Activated B cell treated with CpG ODN at 0.5 μM for 24 hours (primary cell): ENCODE data around the gene HINT3. TPM values are rescaled to one million over a fixed set of nuclear protein-coding genes. Genes with fewer than 3 reads are reported as not detected.

Experiments used
- ATAC-seq: fragments of 200-7000 bp; cut with Tn5 transposase; one replicate; pipeline ENCODE4 v1.10.0; 2021; ENCODE audit warnings: low read depth, mild to moderate bottlenecking, moderate library complexity
- CTCF ChIA-PET: fragments of 350-600 bp; sonication (Branson Sonifier 250); formaldehyde crosslinking; loops from one replicate; lab custom pipeline; 2021; ENCODE audit warnings: antibody characterized with exemption; lab: Charles Lee
- POLR2A ChIA-PET: fragments of 350-600 bp; sonication (Branson Sonifier 250); formaldehyde crosslinking; loops from one replicate; lab custom pipeline; 2021; ENCODE audit warnings: antibody characterized with exemption; lab: Charles Lee
- DNase-seq: peaks from one replicate; pipeline ENCODE4 v3.0.0; 2022
- H3K27ac Mint-ChIP-seq: one replicate; pipeline ENCODE4 v1.8.0; 2020; ENCODE audit warnings: mixed read lengths
- H3K27me3 Mint-ChIP-seq: one replicate; pipeline ENCODE4 v1.8.0; 2021; ENCODE audit warnings: mixed read lengths
- H3K36me3 Mint-ChIP-seq: one replicate; pipeline ENCODE4 v1.8.0; 2021; ENCODE audit warnings: low read depth, mixed read lengths
- H3K4me1 Mint-ChIP-seq: one replicate; pipeline ENCODE4 v1.8.0; 2021; ENCODE audit warnings: mixed read lengths
- H3K4me3 Mint-ChIP-seq: one replicate; pipeline ENCODE4 v1.8.0; 2020; ENCODE audit warnings: mild to moderate bottlenecking, mixed read lengths
- H3K9me3 Mint-ChIP-seq: one replicate; pipeline ENCODE4 v1.8.0; 2020; ENCODE audit warnings: mixed read lengths
- intact Hi-C: fragments of 100-400 bp; cut with micrococcal nuclease; formaldehyde crosslinking; loops from one replicate; pipeline ENCODE4 v1.15.1; 2024
- total RNA-seq: library from RNA; stranded (reverse); gene quantifications from 2 replicates; pipeline ENCODE4 v1.2.3, GENCODE V29; 2022
- TF ChIP-seq, protein P1 (sequence below): fragments of 200-600 bp; IDR thresholded peaks from one replicate; pipeline ENCODE4 v1.8.0; 2022; ENCODE audit warnings: antibody characterized with exemption, mild to moderate bottlenecking

Gene HINT3
- total RNA-seq, 1 donor from 2014 or later = 11.1 TPM

- Mint-ChIP-seq H3K4me1 (peaks cover 12% of the 10 kb centered on the region), H3K4me3 (no peak overlapping the region), H3K27me3 (no peaks in the 10 kb centered on the region), H3K27ac (no peak overlapping the region), H3K9me3 (no peaks in the 10 kb centered on the region), H3K36me3 (peaks cover 14% of the 10 kb centered on the region)
- DNase-seq (no peak), ATAC-seq (no peak)
- POLR2A ChIA-PET = interaction anchor here (0.7 to 3.4 kb wide), 2 partner anchors 179 to 204 kb away, joined by 5 to 43 read pairs; no protein-coding TSS in a partner anchor
- TF ChIP-seq, protein P1, sequence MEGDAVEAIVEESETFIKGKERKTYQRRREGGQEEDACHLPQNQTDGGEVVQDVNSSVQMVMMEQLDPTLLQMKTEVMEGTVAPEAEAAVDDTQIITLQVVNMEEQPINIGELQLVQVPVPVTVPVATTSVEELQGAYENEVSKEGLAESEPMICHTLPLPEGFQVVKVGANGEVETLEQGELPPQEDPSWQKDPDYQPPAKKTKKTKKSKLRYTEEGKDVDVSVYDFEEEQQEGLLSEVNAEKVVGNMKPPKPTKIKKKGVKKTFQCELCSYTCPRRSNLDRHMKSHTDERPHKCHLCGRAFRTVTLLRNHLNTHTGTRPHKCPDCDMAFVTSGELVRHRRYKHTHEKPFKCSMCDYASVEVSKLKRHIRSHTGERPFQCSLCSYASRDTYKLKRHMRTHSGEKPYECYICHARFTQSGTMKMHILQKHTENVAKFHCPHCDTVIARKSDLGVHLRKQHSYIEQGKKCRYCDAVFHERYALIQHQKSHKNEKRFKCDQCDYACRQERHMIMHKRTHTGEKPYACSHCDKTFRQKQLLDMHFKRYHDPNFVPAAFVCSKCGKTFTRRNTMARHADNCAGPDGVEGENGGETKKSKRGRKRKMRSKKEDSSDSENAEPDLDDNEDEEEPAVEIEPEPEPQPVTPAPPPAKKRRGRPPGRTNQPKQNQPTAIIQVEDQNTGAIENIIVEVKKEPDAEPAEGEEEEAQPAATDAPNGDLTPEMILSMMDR = no peak
- CTCF ChIA-PET = interaction anchor here (1.2 to 2.1 kb wide), 2 partner anchors 11 to 15 kb away, joined by 4 to 12 read pairs; no protein-coding TSS in a partner anchor
- intact Hi-C loops = loop anchor here (5.0 kb wide), 1 partner anchor 102 kb away; no protein-coding TSS in a partner anchor
These were observed 2.5 kb downstream of the HINT3 start for GRCh38 chr6:125959041-125959440.

DNA sequence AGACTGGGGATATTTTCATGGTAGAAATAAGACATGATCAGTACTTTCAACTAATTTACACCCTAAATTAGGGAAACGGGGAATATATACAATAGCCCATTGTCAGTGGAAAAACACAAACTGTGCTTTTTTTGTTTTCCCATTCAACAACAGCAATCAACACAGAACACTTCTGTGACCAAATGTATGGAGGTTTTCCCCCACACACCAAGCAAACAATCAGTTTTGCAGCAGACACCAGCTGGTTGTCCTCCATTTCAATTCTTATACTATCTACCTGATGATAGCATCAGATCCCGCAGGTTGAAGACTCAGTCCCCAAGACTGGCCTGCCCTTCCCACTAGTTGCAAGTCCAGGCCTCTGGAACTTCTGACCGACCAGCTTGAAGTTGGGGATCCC is 4.5 kb downstream of the HINT3 start:
- ATAC-seq = no peak
- intact Hi-C loops = no loop called here
- CTCF ChIA-PET = interaction anchor here (1.1 to 2.0 kb wide), 2 partner anchors 12 to 180 kb away, joined by 3 to 6 read pairs; no protein-coding TSS in a partner anchor

GRCh38 chr6:125962900-125963497 is 6.4 kb downstream of the HINT3 start:
- Mint-ChIP-seq H3K36me3 (peaks cover 29% of the 10 kb centered on the region), H3K27me3 (no peaks in the 10 kb centered on the region), H3K9me3 (no peaks in the 10 kb centered on the region)

More for the DNA sequence above, 4.5 kb downstream of the HINT3 start:
- Mint-ChIP-seq H3K4me1 (peaks cover 12% of the 10 kb centered on the region), H3K9me3 (no peaks in the 10 kb centered on the region), H3K27me3 (no peaks in the 10 kb centered on the region), H3K4me3 (no peak overlapping the region), H3K36me3 (peaks cover 18% of the 10 kb centered on the region), H3K27ac (no peak overlapping the region)
- POLR2A ChIA-PET = no interaction called here
- DNase-seq = no peak
- TF ChIP-seq, protein P1 = no peak

GRCh38 chr6:125963817-125964216 is 7.2 kb downstream of the HINT3 start:
- intact Hi-C loops = no loop called here
- ChIA-PET POLR2A (interaction anchor here (1.8 kb wide), 1 partner anchor 7 kb away, joined by 7 read pairs; the partner anchor contains the start of gene HINT3), CTCF (interaction anchor here (1.2 to 1.7 kb wide), 2 partner anchors 7 to 11 kb away, joined by 6 to 11 read pairs; partner anchors contain the start of gene HINT3)
- TF ChIP-seq, protein P1 = no peak
- Mint-ChIP-seq H3K4me1 (peaks cover 33% of the 10 kb centered on the region), H3K9me3 (no peaks in the 10 kb centered on the region), H3K27ac (no peak overlapping the region), H3K4me3 (no peak overlapping the region), H3K36me3 (peaks cover 37% of the 10 kb centered on the region), H3K27me3 (no peaks in the 10 kb centered on the region)
- no peak for ATAC-seq
- no peak for DNase-seq

More at GRCh38 chr6:125962900-125963497, 6.4 kb downstream of the HINT3 start:
- ATAC-seq = no peak
- H3K27ac Mint-ChIP-seq = no peak overlapping the region
- H3K4me1 Mint-ChIP-seq = peaks cover 25% of the 10 kb centered on the region
- no peak overlapping the region for H3K4me3 Mint-ChIP-seq
- CTCF ChIA-PET = interaction anchor here (2.0 kb wide), 1 partner anchor 182 kb away, joined by 6 read pairs; no protein-coding TSS in a partner anchor
- TF ChIP-seq, protein P1 = no peak
- POLR2A ChIA-PET = no interaction called here
- no peak for DNase-seq
- intact Hi-C loops = no loop called here

DNA sequence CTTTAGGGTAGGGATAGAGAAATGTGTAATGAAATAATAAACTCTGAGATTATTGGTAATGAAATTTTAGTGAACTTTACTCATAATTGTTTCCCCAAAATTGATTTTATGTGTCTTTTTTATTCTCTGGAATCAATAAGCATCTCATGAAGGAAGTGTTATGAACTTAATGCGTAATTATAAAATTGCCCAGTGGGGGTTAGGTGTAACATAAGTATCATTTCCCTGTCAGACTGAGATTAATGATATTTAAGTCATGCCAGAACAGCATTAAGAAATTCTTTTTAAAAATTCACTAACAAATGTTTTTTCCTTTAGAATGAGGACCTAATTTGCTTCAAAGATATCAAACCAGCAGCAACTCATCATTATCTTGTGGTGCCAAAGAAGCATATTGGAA is 10.0 kb downstream of the HINT3 start:
- peaks cover 45% of the 10 kb centered on the region for H3K4me1 Mint-ChIP-seq

More for the DNA sequence above, 10.0 kb downstream of the HINT3 start:
- H3K27ac Mint-ChIP-seq = no peak overlapping the region
- ATAC-seq (no peak), DNase-seq (no peak)
- peaks cover 45% of the 10 kb centered on the region for H3K36me3 Mint-ChIP-seq
- H3K4me3 Mint-ChIP-seq = no peak overlapping the region
- intact Hi-C loops = no loop called here
- TF ChIP-seq, protein P1 = no peak
- ChIA-PET POLR2A (no interaction called here), CTCF (no interaction called here)
- H3K27me3 Mint-ChIP-seq = no peaks in the 10 kb centered on the region
- H3K9me3 Mint-ChIP-seq = no peaks in the 10 kb centered on the region
